ENCODE measurements around the gene MAN1A1.

The MAN1A1 gene

GRCh38 chr6:119255492-119255891 lies 94.1 kb downstream of the MAN1A1 start:
- Mint-ChIP-seq H3K27ac (no peak overlapping the region), H3K36me3 (no peaks in the 10 kb centered on the region), H3K4me3 (no peak overlapping the region), H3K27me3 (no peaks in the 10 kb centered on the region), H3K4me1 (peaks cover 16% of the 10 kb centered on the region), H3K9me3 (no peaks in the 10 kb centered on the region)
- DNase-seq = no peak
- CTCF ChIA-PET = interaction anchor here (0.6 kb wide), 1 partner anchor 23 kb away, joined by 3 read pairs; no protein-coding TSS in a partner anchor

- Mint-ChIP-seq H3K4me1 (peaks cover 2% of the 10 kb centered on the region), H3K27ac (no peak overlapping the region), H3K36me3 (no peaks in the 10 kb centered on the region), H3K27me3 (no peaks in the 10 kb centered on the region), H3K4me3 (no peak overlapping the region), H3K9me3 (no peaks in the 10 kb centered on the region)
- DNase-seq = no peak
- CTCF ChIA-PET = no interaction called here
These were observed 99.5 kb downstream of the MAN1A1 start for GRCh38 chr6:119250036-119250435.

- CTCF ChIA-PET = no interaction called here
- H3K9me3 Mint-ChIP-seq = no peaks in the 10 kb centered on the region
- no peaks in the 10 kb centered on the region for H3K36me3 Mint-ChIP-seq
- no peaks in the 10 kb centered on the region for H3K27me3 Mint-ChIP-seq
- H3K4me1 Mint-ChIP-seq = no peaks in the 10 kb centered on the region
- DNase-seq = no peak
- no peak overlapping the region for H3K4me3 Mint-ChIP-seq
- H3K27ac Mint-ChIP-seq = no peak overlapping the region
These were observed 100.2 kb downstream of the MAN1A1 start for GRCh38 chr6:119249319-119249718.

- no peaks in the 10 kb centered on the region for H3K36me3 Mint-ChIP-seq
- no peaks in the 10 kb centered on the region for H3K4me1 Mint-ChIP-seq
- no peak for DNase-seq
- no peaks in the 10 kb centered on the region for H3K9me3 Mint-ChIP-seq
- no peak overlapping the region for H3K4me3 Mint-ChIP-seq
- CTCF ChIA-PET = interaction anchor here (0.6 kb wide), 1 partner anchor 1635 kb away, joined by 3 read pairs; no protein-coding TSS in a partner anchor
- H3K27me3 Mint-ChIP-seq = no peaks in the 10 kb centered on the region
- H3K27ac Mint-ChIP-seq = no peak overlapping the region
These were observed 102.1 kb downstream of the MAN1A1 start for GRCh38 chr6:119247504-119247903.

GRCh38 chr6:119243657-119244056 lies 105.9 kb downstream of the MAN1A1 start:
- H3K27me3 Mint-ChIP-seq = no peaks in the 10 kb centered on the region
- H3K4me3 Mint-ChIP-seq = no peak overlapping the region
- no peak overlapping the region for H3K27ac Mint-ChIP-seq
- no peaks in the 10 kb centered on the region for H3K9me3 Mint-ChIP-seq
- H3K36me3 Mint-ChIP-seq = no peaks in the 10 kb centered on the region
- H3K4me1 Mint-ChIP-seq = no peaks in the 10 kb centered on the region
- no peak for DNase-seq
- CTCF ChIA-PET = no interaction called here

GRCh38 chr6:119243037-119243436 lies 106.5 kb downstream of the MAN1A1 start:
- Mint-ChIP-seq H3K9me3 (no peaks in the 10 kb centered on the region), H3K4me3 (no peak overlapping the region), H3K4me1 (no peaks in the 10 kb centered on the region), H3K36me3 (no peaks in the 10 kb centered on the region), H3K27me3 (no peaks in the 10 kb centered on the region), H3K27ac (no peak overlapping the region)
- DNase-seq = no peak
- CTCF ChIA-PET = no interaction called here

GRCh38 chr6:119241540-119242309 lies 107.8 kb downstream of the MAN1A1 start:
- CTCF ChIA-PET = no interaction called here
- no peak for DNase-seq
- no peak overlapping the region for H3K4me3 Mint-ChIP-seq
- no peaks in the 10 kb centered on the region for H3K36me3 Mint-ChIP-seq
- H3K9me3 Mint-ChIP-seq = no peaks in the 10 kb centered on the region
- H3K27me3 Mint-ChIP-seq = no peaks in the 10 kb centered on the region
- no peaks in the 10 kb centered on the region for H3K4me1 Mint-ChIP-seq
- H3K27ac Mint-ChIP-seq = no peak overlapping the region

GRCh38 chr6:119241111-119241465 lies 108.5 kb downstream of the MAN1A1 start:
- Mint-ChIP-seq H3K27ac (no peak overlapping the region), H3K4me3 (no peak overlapping the region), H3K36me3 (no peaks in the 10 kb centered on the region), H3K27me3 (no peaks in the 10 kb centered on the region), H3K9me3 (no peaks in the 10 kb centered on the region), H3K4me1 (no peaks in the 10 kb centered on the region)
- CTCF ChIA-PET = no interaction called here
- no peak for DNase-seq

- Mint-ChIP-seq H3K9me3 (no peaks in the 10 kb centered on the region), H3K36me3 (no peaks in the 10 kb centered on the region), H3K4me3 (no peak overlapping the region), H3K4me1 (no peaks in the 10 kb centered on the region), H3K27me3 (no peaks in the 10 kb centered on the region), H3K27ac (no peak overlapping the region)
- CTCF ChIA-PET = no interaction called here
- DNase-seq = no peak
These were observed 109.1 kb downstream of the MAN1A1 start for GRCh38 chr6:119240257-119241110.

- Mint-ChIP-seq H3K9me3 (no peaks in the 10 kb centered on the region), H3K27me3 (no peaks in the 10 kb centered on the region), H3K27ac (no peak overlapping the region), H3K4me1 (no peaks in the 10 kb centered on the region), H3K4me3 (no peak overlapping the region), H3K36me3 (no peaks in the 10 kb centered on the region)
- CTCF ChIA-PET = no interaction called here
- DNase-seq = no peak
These were observed 112.3 kb downstream of the MAN1A1 start for GRCh38 chr6:119237177-119237715.

- CTCF ChIA-PET = no interaction called here
- H3K36me3 Mint-ChIP-seq = no peaks in the 10 kb centered on the region
- no peaks in the 10 kb centered on the region for H3K27me3 Mint-ChIP-seq
These were observed 114.6 kb downstream of the MAN1A1 start for GRCh38 chr6:119234941-119235340.

GRCh38 chr6:119234457-119234856 lies 115.1 kb downstream of the MAN1A1 start:
- Mint-ChIP-seq H3K4me3 (no peak overlapping the region), H3K4me1 (no peaks in the 10 kb centered on the region), H3K9me3 (no peaks in the 10 kb centered on the region), H3K36me3 (no peaks in the 10 kb centered on the region), H3K27me3 (no peaks in the 10 kb centered on the region), H3K27ac (no peak overlapping the region)
- no peak for DNase-seq
- CTCF ChIA-PET = no interaction called here

More at GRCh38 chr6:119234941-119235340, 114.6 kb downstream of the MAN1A1 start:
- H3K27ac Mint-ChIP-seq = no peak overlapping the region
- H3K9me3 Mint-ChIP-seq = no peaks in the 10 kb centered on the region
- H3K4me1 Mint-ChIP-seq = no peaks in the 10 kb centered on the region
- no peak for DNase-seq
- H3K4me3 Mint-ChIP-seq = no peak overlapping the region

GRCh38 chr6:119233312-119233984 lies 116.1 kb downstream of the MAN1A1 start:
- CTCF ChIA-PET = no interaction called here
- H3K4me1 Mint-ChIP-seq = no peaks in the 10 kb centered on the region
- H3K36me3 Mint-ChIP-seq = no peaks in the 10 kb centered on the region

GRCh38 chr6:119231394-119231793 lies 118.2 kb downstream of the MAN1A1 start:
- Mint-ChIP-seq H3K9me3 (no peaks in the 10 kb centered on the region), H3K36me3 (no peaks in the 10 kb centered on the region)

More at GRCh38 chr6:119233312-119233984, 116.1 kb downstream of the MAN1A1 start:
- no peak for DNase-seq
- H3K4me3 Mint-ChIP-seq = no peak overlapping the region
- no peaks in the 10 kb centered on the region for H3K9me3 Mint-ChIP-seq
- H3K27me3 Mint-ChIP-seq = no peaks in the 10 kb centered on the region
- H3K27ac Mint-ChIP-seq = no peak overlapping the region

More at GRCh38 chr6:119231394-119231793, 118.2 kb downstream of the MAN1A1 start:
- CTCF ChIA-PET = no interaction called here
- H3K4me3 Mint-ChIP-seq = no peak overlapping the region
- no peak for DNase-seq
- no peak overlapping the region for H3K27ac Mint-ChIP-seq
- no peaks in the 10 kb centered on the region for H3K27me3 Mint-ChIP-seq
- H3K4me1 Mint-ChIP-seq = no peaks in the 10 kb centered on the region

Measured in activated naive CD4-positive, alpha-beta T cell treated with anti-CD3 and anti-CD28 coated beads, Interleukin-2, amount 10 ng/mL, durations not matched to agents 7 days and 5 days (primary cell).